Ishikawa (cell line): ENCODE measurements around the gene CD247.

ENCODE experiments used
- CEBPB ChIP-seq: IDR thresholded peaks from 2 replicates; pipeline ENCODE4 v1.6.1; 2012
- CREB1 ChIP-seq: IDR thresholded peaks from 2 replicates; pipeline ENCODE4 v1.6.1; 2012; ENCODE audit warnings: low read depth
- EGR1 ChIP-seq: IDR thresholded peaks from 2 replicates; pipeline ENCODE4 v1.6.1; 2012
- EP300 ChIP-seq: IDR thresholded peaks from 2 replicates; pipeline ENCODE4 v1.6.1; 2012; ENCODE audit warnings: borderline replicate concordance
- FOXM1 ChIP-seq: IDR thresholded peaks from 2 replicates; pipeline ENCODE4 v1.6.1; 2012; ENCODE audit warnings: low read depth, borderline replicate concordance
- NFIC ChIP-seq: IDR thresholded peaks from 2 replicates; pipeline ENCODE4 v1.6.1; 2012
- RAD21 ChIP-seq: IDR thresholded peaks from 2 replicates; pipeline ENCODE4 v1.6.1; 2012; ENCODE audit warnings: low read depth
- TAF1 ChIP-seq: IDR thresholded peaks from 2 replicates; pipeline ENCODE4 v1.6.1; 2012; ENCODE audit warnings: low read depth, mild to moderate bottlenecking
- TCF12 ChIP-seq: IDR thresholded peaks from 2 replicates; pipeline ENCODE4 v1.6.1; 2012; ENCODE audit warnings: low read depth
- TEAD4 ChIP-seq: IDR thresholded peaks from 2 replicates; pipeline ENCODE4 v1.6.1; 2012
- YY1 ChIP-seq: IDR thresholded peaks from 2 replicates; pipeline ENCODE4 v1.6.1; 2012; ENCODE audit warnings: low read depth
- ZBTB7A ChIP-seq: IDR thresholded peaks from 2 replicates; pipeline ENCODE4 v1.6.1; 2012; ENCODE audit warnings: low read depth
- TF ChIP-seq, protein P1 (sequence below): IDR thresholded peaks from 2 replicates; pipeline ENCODE4 v1.6.1; 2012
- TF ChIP-seq, protein P2 (sequence below): IDR thresholded peaks from 2 replicates; pipeline ENCODE4 v1.6.1; 2012
- TF ChIP-seq, protein P3 (sequence below): IDR thresholded peaks from 2 replicates; pipeline ENCODE4 v1.6.1; 2012; ENCODE audit warnings: low read depth, mild to moderate bottlenecking

Gene CD247

DNA sequence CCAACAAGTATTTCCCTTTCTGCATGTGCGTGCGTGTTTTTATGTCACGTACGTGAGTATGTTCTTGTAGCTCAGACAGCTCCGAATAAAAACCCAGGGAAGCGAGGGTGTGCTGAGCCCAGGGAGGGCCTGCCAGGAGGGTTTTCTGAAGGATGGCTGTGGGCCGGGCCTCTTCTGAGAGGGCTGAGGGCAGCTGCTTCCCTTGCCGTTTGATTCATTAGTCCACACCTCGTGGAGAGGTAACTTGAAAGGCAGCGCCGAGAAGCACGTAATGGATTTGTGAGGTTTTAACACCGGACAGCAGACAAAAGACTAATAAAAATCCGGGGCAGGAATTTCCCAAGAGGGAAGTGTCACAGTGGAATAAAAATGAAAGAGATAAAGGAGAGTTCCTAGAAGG lies 29.5 kb downstream of the CD247 start:
- TF ChIP-seq NFIC (no peak), TEAD4 (no peak), TCF12 (no peak), ZBTB7A (no peak), RAD21 (no peak), EP300 (no peak), EGR1 (no peak), CREB1 (no peak), FOXM1 (no peak), CEBPB (no peak), TAF1 (no peak), YY1 (no peak)
- TF ChIP-seq, protein P1, sequence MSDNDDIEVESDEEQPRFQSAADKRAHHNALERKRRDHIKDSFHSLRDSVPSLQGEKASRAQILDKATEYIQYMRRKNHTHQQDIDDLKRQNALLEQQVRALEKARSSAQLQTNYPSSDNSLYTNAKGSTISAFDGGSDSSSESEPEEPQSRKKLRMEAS, result no peak
- TF ChIP-seq, protein P2, sequence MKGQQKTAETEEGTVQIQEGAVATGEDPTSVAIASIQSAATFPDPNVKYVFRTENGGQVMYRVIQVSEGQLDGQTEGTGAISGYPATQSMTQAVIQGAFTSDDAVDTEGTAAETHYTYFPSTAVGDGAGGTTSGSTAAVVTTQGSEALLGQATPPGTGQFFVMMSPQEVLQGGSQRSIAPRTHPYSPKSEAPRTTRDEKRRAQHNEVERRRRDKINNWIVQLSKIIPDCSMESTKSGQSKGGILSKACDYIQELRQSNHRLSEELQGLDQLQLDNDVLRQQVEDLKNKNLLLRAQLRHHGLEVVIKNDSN, result no peak
- TF ChIP-seq, protein P3, sequence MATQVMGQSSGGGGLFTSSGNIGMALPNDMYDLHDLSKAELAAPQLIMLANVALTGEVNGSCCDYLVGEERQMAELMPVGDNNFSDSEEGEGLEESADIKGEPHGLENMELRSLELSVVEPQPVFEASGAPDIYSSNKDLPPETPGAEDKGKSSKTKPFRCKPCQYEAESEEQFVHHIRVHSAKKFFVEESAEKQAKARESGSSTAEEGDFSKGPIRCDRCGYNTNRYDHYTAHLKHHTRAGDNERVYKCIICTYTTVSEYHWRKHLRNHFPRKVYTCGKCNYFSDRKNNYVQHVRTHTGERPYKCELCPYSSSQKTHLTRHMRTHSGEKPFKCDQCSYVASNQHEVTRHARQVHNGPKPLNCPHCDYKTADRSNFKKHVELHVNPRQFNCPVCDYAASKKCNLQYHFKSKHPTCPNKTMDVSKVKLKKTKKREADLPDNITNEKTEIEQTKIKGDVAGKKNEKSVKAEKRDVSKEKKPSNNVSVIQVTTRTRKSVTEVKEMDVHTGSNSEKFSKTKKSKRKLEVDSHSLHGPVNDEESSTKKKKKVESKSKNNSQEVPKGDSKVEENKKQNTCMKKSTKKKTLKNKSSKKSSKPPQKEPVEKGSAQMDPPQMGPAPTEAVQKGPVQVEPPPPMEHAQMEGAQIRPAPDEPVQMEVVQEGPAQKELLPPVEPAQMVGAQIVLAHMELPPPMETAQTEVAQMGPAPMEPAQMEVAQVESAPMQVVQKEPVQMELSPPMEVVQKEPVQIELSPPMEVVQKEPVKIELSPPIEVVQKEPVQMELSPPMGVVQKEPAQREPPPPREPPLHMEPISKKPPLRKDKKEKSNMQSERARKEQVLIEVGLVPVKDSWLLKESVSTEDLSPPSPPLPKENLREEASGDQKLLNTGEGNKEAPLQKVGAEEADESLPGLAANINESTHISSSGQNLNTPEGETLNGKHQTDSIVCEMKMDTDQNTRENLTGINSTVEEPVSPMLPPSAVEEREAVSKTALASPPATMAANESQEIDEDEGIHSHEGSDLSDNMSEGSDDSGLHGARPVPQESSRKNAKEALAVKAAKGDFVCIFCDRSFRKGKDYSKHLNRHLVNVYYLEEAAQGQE, result no peak

- no peak for TF ChIP-seq CREB1
- no peak for TF ChIP-seq RAD21
- TF ChIP-seq, protein P2, result no peak
- TF ChIP-seq TAF1, result no peak
- TF ChIP-seq, protein P3, result no peak
- no peak for TF ChIP-seq YY1
- TF ChIP-seq, protein P1, result no peak
- no peak for TF ChIP-seq TEAD4
- no peak for TF ChIP-seq FOXM1
- TF ChIP-seq TCF12, result no peak
- TF ChIP-seq ZBTB7A, result no peak
- no peak for TF ChIP-seq CEBPB
- no peak for TF ChIP-seq EGR1
- no peak for TF ChIP-seq NFIC
- TF ChIP-seq EP300, result no peak
Observed at GRCh38 chr1:167487614-167488013, 30.7 kb downstream of the CD247 start.

GRCh38 chr1:167486090-167486824 lies 32.1 kb downstream of the CD247 start:
- TF ChIP-seq, protein P1, result no peak
- TF ChIP-seq YY1 (no peak), TAF1 (no peak), ZBTB7A (no peak), EP300 (no peak)
- TF ChIP-seq, protein P3, result no peak

- TF ChIP-seq CREB1 (no peak), TEAD4 (no peak), YY1 (no peak), EGR1 (no peak), NFIC (no peak), TCF12 (no peak), RAD21 (no peak), CEBPB (no peak), ZBTB7A (no peak), TAF1 (no peak), FOXM1 (no peak), EP300 (no peak)
- TF ChIP-seq, protein P3, result no peak
- TF ChIP-seq, protein P2, result no peak
- TF ChIP-seq, protein P1, result no peak
Observed at GRCh38 chr1:167484726-167485502, 33.4 kb downstream of the CD247 start.
